ENCODE results near the gene PTPRM. TPM values are rescaled to one million over a fixed set of nuclear protein-coding genes. Genes with fewer than 3 reads are reported as not detected.

The PTPRM gene
- total RNA-seq, 1 donor from 2014 or later: 13.9 TPM

DNA sequence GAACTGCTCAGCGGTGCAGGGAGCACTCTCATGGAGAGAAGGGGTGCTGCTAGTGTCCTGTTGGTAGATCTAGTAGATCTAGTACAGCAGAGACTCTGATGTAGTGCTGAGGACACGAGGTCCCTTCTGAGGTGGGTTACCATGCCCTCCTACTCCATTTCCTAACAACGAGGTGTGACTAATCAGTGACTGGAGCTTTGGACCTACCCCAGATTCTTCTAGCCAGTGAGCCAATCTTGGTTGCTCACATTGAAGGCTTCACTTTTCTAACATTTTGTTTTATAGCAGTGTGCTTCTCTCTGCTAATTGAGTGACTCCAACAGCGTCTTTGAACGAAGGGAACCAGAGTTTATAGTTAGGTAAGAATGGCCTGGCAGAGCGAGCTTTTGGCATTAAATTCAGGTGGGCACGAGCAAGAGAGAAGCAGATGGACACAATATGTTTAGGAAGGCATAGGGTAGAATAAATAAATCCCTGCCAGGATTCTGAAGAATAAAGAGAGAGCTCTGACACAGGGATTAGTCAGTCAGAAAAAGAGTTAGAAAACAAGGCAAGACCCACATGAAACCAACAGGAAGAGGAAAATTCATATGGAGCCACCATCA lies 736.1 kb downstream of the PTPRM start:
- H3K27me3 Mint-ChIP-seq (ENCODE audit: insufficient read depth, low read depth): no peaks in the 10 kb centered on the region
- Histone ChIP-seq H3K4me3 (no peak overlapping the region), H3K9ac (no peak overlapping the region), H3K79me2 (ENCODE audit: low read depth) (no peaks in the 10 kb centered on the region), H3K36me3 (no peaks in the 10 kb centered on the region), H3K27me3 (no peaks in the 10 kb centered on the region), H3F3A (ENCODE audit: low read depth) (no peaks in the 10 kb centered on the region), H3K4me1 (no peaks in the 10 kb centered on the region), H3K4me2 (no peak overlapping the region), H4K20me1 (ENCODE audit: low read depth) (no peaks in the 10 kb centered on the region), H3K9me3 (ENCODE audit: low read depth) (no peaks in the 10 kb centered on the region), H3K27ac (no peak overlapping the region), H2AFZ (replicated peaks) (no peak overlapping the region)
- H3K4me3 Mint-ChIP-seq: no peak overlapping the region
- no peaks in the 10 kb centered on the region for H3K4me1 Mint-ChIP-seq
- no peak for TF ChIP-seq EZH2phosphoT487 (IDR thresholded peaks at IDR 0.05)
- H3K9me3 Mint-ChIP-seq: no peaks in the 10 kb centered on the region
- peaks cover 1% of the 10 kb centered on the region for H3K36me3 Mint-ChIP-seq
- H3K27ac Mint-ChIP-seq: no peak overlapping the region
- DNase-seq (ENCODE audit: low spot score): no peak

DNA sequence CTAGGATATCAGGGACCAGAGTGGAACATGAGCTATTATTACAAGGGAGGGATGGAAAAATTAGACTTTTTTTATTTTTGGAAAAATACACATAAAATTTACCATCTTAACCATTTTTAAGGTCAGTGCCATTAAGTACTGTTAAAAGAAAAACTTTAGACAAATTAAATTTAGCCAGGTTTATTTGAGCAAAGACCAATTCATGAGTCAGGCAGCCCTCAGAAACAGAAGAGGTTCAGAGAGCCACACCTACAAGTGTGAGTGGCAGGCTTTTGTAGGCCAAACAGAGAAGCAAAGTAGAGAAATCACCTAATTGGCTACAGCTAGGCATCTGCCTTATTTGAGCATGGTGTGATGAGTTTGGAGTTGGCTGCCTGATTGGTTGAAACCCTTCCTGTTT lies 740.8 kb downstream of the PTPRM start:
- H3K27ac Mint-ChIP-seq: no peak overlapping the region
- H3K36me3 Mint-ChIP-seq: no peaks in the 10 kb centered on the region
- H3K4me3 Mint-ChIP-seq: no peak overlapping the region
- no peaks in the 10 kb centered on the region for H3K9me3 ChIP-seq (ENCODE audit: low read depth)
- no peaks in the 10 kb centered on the region for H3K36me3 ChIP-seq
- H3K27me3 ChIP-seq: no peaks in the 10 kb centered on the region
- no peak overlapping the region for H3K27ac ChIP-seq
- peaks cover 16% of the 10 kb centered on the region for H3K4me1 Mint-ChIP-seq
- H3K9ac ChIP-seq: no peak overlapping the region
- H3K9me3 Mint-ChIP-seq: no peaks in the 10 kb centered on the region
- no peak for DNase-seq (ENCODE audit: low spot score)
- TF ChIP-seq EZH2phosphoT487 (IDR thresholded peaks at IDR 0.05) (no peak), EZH2 (IDR thresholded peaks at IDR 0.05) (no peak)
- TF ChIP-seq, protein P1, sequence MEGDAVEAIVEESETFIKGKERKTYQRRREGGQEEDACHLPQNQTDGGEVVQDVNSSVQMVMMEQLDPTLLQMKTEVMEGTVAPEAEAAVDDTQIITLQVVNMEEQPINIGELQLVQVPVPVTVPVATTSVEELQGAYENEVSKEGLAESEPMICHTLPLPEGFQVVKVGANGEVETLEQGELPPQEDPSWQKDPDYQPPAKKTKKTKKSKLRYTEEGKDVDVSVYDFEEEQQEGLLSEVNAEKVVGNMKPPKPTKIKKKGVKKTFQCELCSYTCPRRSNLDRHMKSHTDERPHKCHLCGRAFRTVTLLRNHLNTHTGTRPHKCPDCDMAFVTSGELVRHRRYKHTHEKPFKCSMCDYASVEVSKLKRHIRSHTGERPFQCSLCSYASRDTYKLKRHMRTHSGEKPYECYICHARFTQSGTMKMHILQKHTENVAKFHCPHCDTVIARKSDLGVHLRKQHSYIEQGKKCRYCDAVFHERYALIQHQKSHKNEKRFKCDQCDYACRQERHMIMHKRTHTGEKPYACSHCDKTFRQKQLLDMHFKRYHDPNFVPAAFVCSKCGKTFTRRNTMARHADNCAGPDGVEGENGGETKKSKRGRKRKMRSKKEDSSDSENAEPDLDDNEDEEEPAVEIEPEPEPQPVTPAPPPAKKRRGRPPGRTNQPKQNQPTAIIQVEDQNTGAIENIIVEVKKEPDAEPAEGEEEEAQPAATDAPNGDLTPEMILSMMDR (IDR thresholded peaks at IDR 0.05): no peak
- no peak overlapping the region for H3K4me3 ChIP-seq
- H4K20me1 ChIP-seq (ENCODE audit: low read depth): no peaks in the 10 kb centered on the region
- H3K79me2 ChIP-seq (ENCODE audit: low read depth): no peaks in the 10 kb centered on the region
- H3K27me3 Mint-ChIP-seq (ENCODE audit: insufficient read depth, low read depth): no peaks in the 10 kb centered on the region
- no peak overlapping the region for H3K4me2 ChIP-seq
- peaks cover under 1% of the 10 kb centered on the region for H3F3A ChIP-seq (ENCODE audit: low read depth)
- H2AFZ ChIP-seq (replicated peaks): no peak overlapping the region
- H3K4me1 ChIP-seq: peaks cover 6% of the 10 kb centered on the region

DNA sequence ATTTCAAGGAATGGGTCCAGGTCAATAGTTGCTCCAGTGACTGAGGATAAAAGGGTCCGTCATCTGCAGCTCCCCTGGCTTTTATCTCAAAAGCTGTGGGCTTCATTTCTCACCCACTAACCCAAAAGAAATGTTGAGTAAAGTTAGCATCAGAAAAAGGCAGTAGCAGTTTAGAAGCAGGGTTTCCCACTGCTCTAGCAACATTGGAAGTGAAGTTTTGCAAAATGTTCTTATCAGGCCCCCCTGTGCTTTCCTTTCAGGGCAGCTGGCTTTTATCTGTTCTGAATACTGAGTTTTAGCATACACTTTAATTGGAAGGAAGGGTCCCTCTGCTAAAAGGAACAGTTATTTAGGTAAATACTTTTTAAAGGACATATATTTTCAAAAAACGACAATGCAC lies 745.9 kb downstream of the PTPRM start:
- no peak for DNase-seq (ENCODE audit: low spot score)
- H3K36me3 Mint-ChIP-seq: no peaks in the 10 kb centered on the region
- peaks cover 3% of the 10 kb centered on the region for H3K27me3 Mint-ChIP-seq (ENCODE audit: insufficient read depth, low read depth)
- no peaks in the 10 kb centered on the region for H3K9me3 Mint-ChIP-seq
- peak overlapping the region; percentile 53 for H3K27ac ChIP-seq
- no peak overlapping the region for H3K9ac ChIP-seq
- H3K27me3 ChIP-seq: no peaks in the 10 kb centered on the region
- peaks cover 22% of the 10 kb centered on the region for H3K4me1 Mint-ChIP-seq
- H2AFZ ChIP-seq (replicated peaks): no peak overlapping the region
- H4K20me1 ChIP-seq (ENCODE audit: low read depth): no peaks in the 10 kb centered on the region
- H3K4me2 ChIP-seq: peak overlapping the region; percentile 27
- no peaks in the 10 kb centered on the region for H3K79me2 ChIP-seq (ENCODE audit: low read depth)
- H3K9me3 ChIP-seq (ENCODE audit: low read depth): no peaks in the 10 kb centered on the region
- H3K4me1 ChIP-seq: peaks cover 15% of the 10 kb centered on the region
- no peaks in the 10 kb centered on the region for H3K36me3 ChIP-seq
- no peak overlapping the region for H3K27ac Mint-ChIP-seq
- TF ChIP-seq EZH2phosphoT487 (IDR thresholded peaks at IDR 0.05) (no peak), EZH2 (IDR thresholded peaks at IDR 0.05) (no peak)
- TF ChIP-seq, protein P1 (IDR thresholded peaks at IDR 0.05): no peak
- H3K4me3 ChIP-seq: no peak overlapping the region
- H3K4me3 Mint-ChIP-seq: no peak overlapping the region
- H3F3A ChIP-seq (ENCODE audit: low read depth): peaks cover 4% of the 10 kb centered on the region

DNA sequence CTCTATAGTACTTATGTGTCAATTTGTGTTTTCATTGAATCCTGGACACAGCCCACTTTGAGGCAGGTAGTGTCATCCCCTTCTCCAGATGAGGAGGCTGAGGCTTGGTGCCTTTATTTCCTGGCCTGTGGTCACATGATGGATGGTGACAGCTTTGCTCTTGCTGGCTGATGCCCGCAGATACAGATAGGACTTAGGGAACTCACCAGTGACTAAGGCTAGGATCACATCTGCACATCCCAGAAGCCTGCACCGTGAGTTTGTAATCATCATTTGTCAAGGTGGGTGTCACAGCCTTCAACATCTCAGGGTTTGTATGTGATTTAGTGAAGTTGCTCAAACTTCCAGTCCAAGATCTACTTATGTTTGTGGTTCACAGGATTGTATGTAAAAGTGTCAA lies 747.0 kb downstream of the PTPRM start:
- Histone ChIP-seq H3F3A (ENCODE audit: low read depth) (peaks cover 4% of the 10 kb centered on the region), H3K9me3 (ENCODE audit: low read depth) (no peaks in the 10 kb centered on the region), H3K4me2 (no peak overlapping the region), H2AFZ (replicated peaks) (no peak overlapping the region), H3K9ac (no peak overlapping the region), H3K4me1 (peaks cover 15% of the 10 kb centered on the region), H4K20me1 (ENCODE audit: low read depth) (no peaks in the 10 kb centered on the region), H3K79me2 (ENCODE audit: low read depth) (no peaks in the 10 kb centered on the region), H3K36me3 (no peaks in the 10 kb centered on the region), H3K4me3 (no peak overlapping the region), H3K27me3 (no peaks in the 10 kb centered on the region), H3K27ac (no peak overlapping the region)
- Mint-ChIP-seq H3K27me3 (ENCODE audit: insufficient read depth, low read depth) (peaks cover 3% of the 10 kb centered on the region), H3K36me3 (no peaks in the 10 kb centered on the region), H3K9me3 (no peaks in the 10 kb centered on the region), H3K27ac (no peak overlapping the region), H3K4me1 (peaks cover 22% of the 10 kb centered on the region), H3K4me3 (no peak overlapping the region)
- no peak for DNase-seq (ENCODE audit: low spot score)
- no peak for TF ChIP-seq EZH2 (IDR thresholded peaks at IDR 0.05)
- TF ChIP-seq EZH2phosphoT487 (IDR thresholded peaks at IDR 0.05): no peak
- TF ChIP-seq, protein P1 (IDR thresholded peaks at IDR 0.05): no peak

Measured in neural progenitor cell (in vitro differentiated cells).